Right atrium auricular region (tissue), 2 donors: Measurements from ENCODE around the gene FLCN. TPM values are rescaled to one million over a fixed set of nuclear protein-coding genes. Genes with fewer than 3 reads are reported as not detected.
"Not testable (repeated sequence)": the region's sequence is repeated elsewhere in the genome, so short reads cannot be mapped to it uniquely, and the experiment has no call there.

Experiments
- DNase-seq: peaks from one replicate; pipeline ENCODE4 v3.0.0-alpha.2; 2019; ENCODE audit warnings: low spot score
- H3K27ac ChIP-seq, 2 donors: fragments of 200-600 bp; sonication (generic); 1 replicate in 1 of 2; 2 replicates in 1 of 2; pipeline ENCODE4 v1.5.1; 2016 to 2019
- H3K27me3 ChIP-seq, 2 donors: fragments of 200-600 bp; sonication (generic); one replicate each; pipeline versions ENCODE4 v1.5.1 to v1.6.0; 2017 to 2019
- H3K36me3 ChIP-seq: fragments of 200-600 bp; sonication (generic); one replicate; pipeline ENCODE4 v1.5.1; 2016
- H3K4me1 ChIP-seq, 2 donors: fragments of 200-600 bp; sonication (generic); one replicate each; pipeline versions ENCODE4 v1.5.1 to v1.6.0; 2017 to 2019
- H3K4me3 ChIP-seq, 2 donors: fragments of 200-600 bp; sonication (generic); 1 replicate in 1 of 2; 2 replicates in 1 of 2; pipeline ENCODE4 v1.5.1; 2017 to 2019; ENCODE audit warnings: mild to moderate bottlenecking in 1 of 2, moderate library complexity in 1 of 2
- H3K9me3 ChIP-seq, 2 donors: fragments of 200-600 bp; sonication (generic); one replicate each; pipeline ENCODE4 v1.5.1; 2019
- total RNA-seq, 2 donors: library from RNA; depleted of rRNA; stranded (reverse); fragments of >200 nt; gene quantifications; one replicate each; pipeline ENCODE4 v1.1.0, GENCODE V29; 2016
- TF ChIP-seq, protein P1 (sequence below), 2 donors: fragments of 200-600 bp; sonication (generic); IDR thresholded peaks; one replicate each; pipeline ENCODE4 v1.5.1; 2019; ENCODE audit warnings: antibody characterized with exemption in 2 of 2

The FLCN gene
- total RNA-seq, 2 donors from 2014 or later = 22.7 to 23.7 TPM

DNA sequence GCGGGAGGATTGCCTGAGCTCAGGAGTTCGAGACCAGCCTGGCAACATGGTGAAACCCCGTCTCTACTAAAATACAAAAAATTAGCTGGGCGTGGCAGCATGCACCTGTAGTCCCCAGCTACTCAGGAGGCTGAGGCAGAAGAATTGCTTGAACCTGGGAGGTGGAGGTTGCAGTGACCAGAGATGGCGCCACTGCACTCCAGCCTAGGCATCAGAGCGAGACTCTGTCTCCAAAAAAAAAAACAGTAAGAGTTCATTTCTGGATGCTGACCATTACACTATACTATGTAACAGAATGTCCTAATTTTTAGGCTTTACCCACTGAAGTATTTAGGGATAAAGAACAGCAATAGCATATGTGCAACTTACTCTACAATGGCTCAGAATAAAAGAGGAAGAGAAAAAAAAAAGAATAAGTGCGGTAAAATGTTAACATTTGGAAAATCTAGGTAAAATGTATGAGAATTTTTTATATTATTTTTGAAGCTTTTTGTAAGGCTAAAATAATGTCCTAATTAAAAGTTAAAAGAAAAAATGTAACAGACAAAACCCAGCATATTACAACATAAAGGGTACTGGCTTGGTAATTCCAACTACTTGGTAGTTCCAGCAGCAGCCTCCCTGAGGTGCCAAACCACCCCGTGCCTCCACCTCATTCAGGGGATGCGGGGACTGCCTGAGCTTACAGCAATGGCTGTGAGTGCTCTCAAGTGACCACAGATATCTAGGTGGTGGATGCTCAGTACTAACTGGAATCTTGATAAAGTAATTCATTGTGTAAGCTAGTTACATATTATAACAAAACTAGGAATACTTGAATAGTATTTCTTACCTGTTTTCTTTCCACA is 33.2 kb upstream of the FLCN start:
- no peaks in the 10 kb centered on the region for H3K9me3 ChIP-seq
- H3K36me3 ChIP-seq = peaks cover 88% of the 10 kb centered on the region
- TF ChIP-seq, protein P1, sequence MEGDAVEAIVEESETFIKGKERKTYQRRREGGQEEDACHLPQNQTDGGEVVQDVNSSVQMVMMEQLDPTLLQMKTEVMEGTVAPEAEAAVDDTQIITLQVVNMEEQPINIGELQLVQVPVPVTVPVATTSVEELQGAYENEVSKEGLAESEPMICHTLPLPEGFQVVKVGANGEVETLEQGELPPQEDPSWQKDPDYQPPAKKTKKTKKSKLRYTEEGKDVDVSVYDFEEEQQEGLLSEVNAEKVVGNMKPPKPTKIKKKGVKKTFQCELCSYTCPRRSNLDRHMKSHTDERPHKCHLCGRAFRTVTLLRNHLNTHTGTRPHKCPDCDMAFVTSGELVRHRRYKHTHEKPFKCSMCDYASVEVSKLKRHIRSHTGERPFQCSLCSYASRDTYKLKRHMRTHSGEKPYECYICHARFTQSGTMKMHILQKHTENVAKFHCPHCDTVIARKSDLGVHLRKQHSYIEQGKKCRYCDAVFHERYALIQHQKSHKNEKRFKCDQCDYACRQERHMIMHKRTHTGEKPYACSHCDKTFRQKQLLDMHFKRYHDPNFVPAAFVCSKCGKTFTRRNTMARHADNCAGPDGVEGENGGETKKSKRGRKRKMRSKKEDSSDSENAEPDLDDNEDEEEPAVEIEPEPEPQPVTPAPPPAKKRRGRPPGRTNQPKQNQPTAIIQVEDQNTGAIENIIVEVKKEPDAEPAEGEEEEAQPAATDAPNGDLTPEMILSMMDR (IDR thresholded peaks at IDR 0.05) = peak in 1 of 2 donors; percentile 17

DNA sequence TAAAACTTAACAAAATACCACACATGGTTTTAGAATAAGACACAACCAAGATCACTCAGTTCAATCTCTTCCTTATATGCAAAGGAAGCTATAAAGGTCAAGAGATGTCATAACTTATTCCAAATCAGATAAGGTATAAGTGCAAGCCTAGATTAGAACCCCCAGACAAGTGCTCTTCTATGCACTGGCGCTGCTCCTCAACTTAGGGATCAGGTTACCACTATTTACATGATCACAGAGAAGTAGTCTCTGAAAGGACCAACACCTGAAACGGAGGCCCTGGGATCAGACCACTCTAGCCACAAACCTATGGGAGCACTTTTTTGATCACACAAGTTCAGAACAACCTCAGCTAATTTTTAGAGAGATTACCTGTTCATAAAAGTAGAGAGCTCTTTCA is 27.5 kb upstream of the FLCN start:
- no peak overlapping the region for H3K27ac ChIP-seq
- H3K27me3 ChIP-seq = no peaks in the 10 kb centered on the region
- no peaks in the 10 kb centered on the region for H3K9me3 ChIP-seq
- no peaks in the 10 kb centered on the region for H3K4me1 ChIP-seq
- DNase-seq = no peak
- H3K36me3 ChIP-seq = peaks cover 94% of the 10 kb centered on the region
- TF ChIP-seq, protein P1 (IDR thresholded peaks at IDR 0.05) = no peak
- H3K4me3 ChIP-seq = no peak overlapping the region

More for the DNA sequence above, 33.2 kb upstream of the FLCN start:
- Histone ChIP-seq H3K27ac (no peak overlapping the region), H3K27me3 (no peaks in the 10 kb centered on the region), H3K4me1 (no peaks in the 10 kb centered on the region), H3K4me3 (no peak overlapping the region)
- no peak for DNase-seq

DNA sequence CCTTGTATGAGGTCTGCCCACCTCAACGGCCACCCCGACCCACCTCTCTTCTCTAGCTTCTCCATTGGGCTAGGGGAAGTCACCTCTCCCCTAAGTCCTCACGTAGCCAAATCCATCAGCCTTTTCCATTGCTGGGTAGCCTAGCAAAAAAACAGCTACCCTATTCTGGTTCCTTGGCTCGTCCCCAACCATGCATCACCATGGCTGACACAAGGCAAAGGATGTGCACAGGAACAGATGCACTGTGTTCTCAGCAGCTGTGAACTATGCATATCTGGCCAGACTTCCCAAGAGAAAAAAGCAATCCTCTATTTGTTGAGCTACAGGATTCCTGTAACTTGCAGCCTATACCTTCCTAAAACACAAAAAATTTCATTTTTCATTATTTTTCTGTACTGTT is 22.0 kb upstream of the FLCN start:
- H3K9me3 ChIP-seq = no peaks in the 10 kb centered on the region
- peaks cover 78% of the 10 kb centered on the region for H3K36me3 ChIP-seq
- peak; percentile 26 for DNase-seq
- no peak overlapping the region for H3K4me3 ChIP-seq
- no peak overlapping the region for H3K27ac ChIP-seq
- no peaks in the 10 kb centered on the region for H3K4me1 ChIP-seq
- TF ChIP-seq, protein P1 (IDR thresholded peaks at IDR 0.05) = no peak
- no peaks in the 10 kb centered on the region for H3K27me3 ChIP-seq

DNA sequence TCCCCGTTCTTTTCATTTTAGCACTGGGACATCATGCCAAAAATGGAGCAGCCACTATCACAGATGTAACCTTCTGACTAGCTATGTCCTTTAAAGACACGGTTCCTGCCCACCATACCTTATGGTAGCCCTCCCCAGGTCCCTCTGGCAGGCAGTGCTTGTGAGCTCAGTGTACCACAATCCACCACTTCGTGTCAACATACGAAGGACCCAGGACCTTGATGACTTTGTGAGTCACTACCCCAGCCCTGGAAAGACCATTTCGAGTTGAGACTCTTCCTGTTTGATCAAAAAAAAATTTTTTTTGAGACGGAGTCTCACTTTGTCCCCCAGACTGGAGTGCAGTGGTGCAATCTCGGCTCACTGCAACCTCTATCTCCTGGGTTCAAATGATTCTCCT is 21.0 kb upstream of the FLCN start:
- H3K36me3 ChIP-seq = peaks cover 79% of the 10 kb centered on the region
- no peak overlapping the region for H3K27ac ChIP-seq
- H3K27me3 ChIP-seq = no peaks in the 10 kb centered on the region
- no peak for DNase-seq
- H3K4me1 ChIP-seq = no peaks in the 10 kb centered on the region
- H3K9me3 ChIP-seq = no peaks in the 10 kb centered on the region
- no peak overlapping the region for H3K4me3 ChIP-seq
- TF ChIP-seq, protein P1 (IDR thresholded peaks at IDR 0.05) = no peak

DNA sequence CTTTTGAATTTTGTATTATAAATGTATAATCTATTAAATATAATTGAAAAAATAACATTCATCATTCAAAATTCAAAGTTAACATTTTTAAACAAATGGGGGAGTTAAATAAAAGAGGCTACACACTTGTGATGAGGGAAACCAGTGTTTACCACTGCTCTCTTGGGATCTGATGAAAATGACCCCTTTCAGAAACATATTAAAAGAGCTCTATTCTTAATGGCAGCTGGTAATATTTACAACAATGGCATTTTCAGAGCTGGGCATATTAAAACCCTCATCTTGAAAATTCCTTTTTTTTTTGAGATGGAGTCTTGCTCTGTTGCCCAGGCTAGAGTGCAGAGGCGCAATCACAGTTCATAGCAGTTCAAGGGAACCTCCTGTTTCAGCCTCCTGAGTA is 19.3 kb upstream of the FLCN start:
- TF ChIP-seq, protein P1 (IDR thresholded peaks at IDR 0.05) = no peak
- H3K27ac ChIP-seq = no peak overlapping the region

DNA sequence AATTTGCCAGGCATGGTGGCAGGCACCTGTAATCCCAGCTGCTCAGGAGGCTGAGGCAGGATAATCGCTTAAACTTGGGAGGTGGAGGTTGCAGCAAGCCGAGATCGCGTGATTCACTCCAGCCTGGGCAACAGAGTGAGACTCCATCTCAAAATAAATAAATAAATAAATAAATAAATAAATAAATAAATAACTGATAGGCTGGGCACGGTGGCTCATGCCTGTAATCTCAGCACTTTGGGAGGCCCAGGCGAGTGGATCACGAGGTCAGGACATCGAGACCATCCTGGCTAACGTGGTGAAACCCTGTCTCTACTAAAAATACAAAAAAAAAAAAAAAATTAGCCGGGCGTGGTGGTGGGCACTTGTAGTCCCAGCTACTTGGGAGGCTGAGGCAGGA is 18.7 kb upstream of the FLCN start:
- not testable (repeated sequence) for DNase-seq, H3K27me3 ChIP-seq, H3K27ac ChIP-seq, H3K4me3 ChIP-seq, H3K9me3 ChIP-seq
- peaks cover 64% of the 10 kb centered on the region for H3K36me3 ChIP-seq
- peaks cover 0 to 10% of the 10 kb centered on the region in 2 donors for H3K4me1 ChIP-seq

More for the DNA sequence above, 19.3 kb upstream of the FLCN start:
- no peaks in the 10 kb centered on the region for H3K27me3 ChIP-seq
- no peak for DNase-seq
- H3K4me3 ChIP-seq = no peak overlapping the region
- peaks cover 0 to 10% of the 10 kb centered on the region in 2 donors for H3K4me1 ChIP-seq
- H3K9me3 ChIP-seq = no peaks in the 10 kb centered on the region
- peaks cover 70% of the 10 kb centered on the region for H3K36me3 ChIP-seq
